Activated B cell treated with CpG ODN at 0.5 μM for 24 hours (primary cell): ENCODE measurements around the gene WDR75. TPM values are rescaled to one million over a fixed set of nuclear protein-coding genes. Genes with fewer than 3 reads are reported as not detected.
"Not testable (repeated sequence)": the region's sequence is repeated elsewhere in the genome, so short reads cannot be mapped to it uniquely, and the experiment has no call there.

Experiments
- ATAC-seq: fragments of 200-7000 bp; cut with Tn5 transposase; one replicate; pipeline ENCODE4 v1.10.0; 2021; ENCODE audit warnings: low read depth, mild to moderate bottlenecking, moderate library complexity
- CTCF ChIA-PET: fragments of 350-600 bp; sonication (Branson Sonifier 250); formaldehyde crosslinking; loops from one replicate; lab custom pipeline; 2021; ENCODE audit warnings: antibody characterized with exemption; lab: Charles Lee
- POLR2A ChIA-PET: fragments of 350-600 bp; sonication (Branson Sonifier 250); formaldehyde crosslinking; loops from one replicate; lab custom pipeline; 2021; ENCODE audit warnings: antibody characterized with exemption; lab: Charles Lee
- DNase-seq: peaks from one replicate; pipeline ENCODE4 v3.0.0; 2022
- H3K27ac Mint-ChIP-seq: one replicate; pipeline ENCODE4 v1.8.0; 2020; ENCODE audit warnings: mixed read lengths
- H3K27me3 Mint-ChIP-seq: one replicate; pipeline ENCODE4 v1.8.0; 2021; ENCODE audit warnings: mixed read lengths
- H3K36me3 Mint-ChIP-seq: one replicate; pipeline ENCODE4 v1.8.0; 2021; ENCODE audit warnings: low read depth, mixed read lengths
- H3K4me1 Mint-ChIP-seq: one replicate; pipeline ENCODE4 v1.8.0; 2021; ENCODE audit warnings: mixed read lengths
- H3K4me3 Mint-ChIP-seq: one replicate; pipeline ENCODE4 v1.8.0; 2020; ENCODE audit warnings: mild to moderate bottlenecking, mixed read lengths
- H3K9me3 Mint-ChIP-seq: one replicate; pipeline ENCODE4 v1.8.0; 2020; ENCODE audit warnings: mixed read lengths
- intact Hi-C: fragments of 100-400 bp; cut with micrococcal nuclease; formaldehyde crosslinking; loops from one replicate; pipeline ENCODE4 v1.15.1; 2024
- total RNA-seq: library from RNA; stranded (reverse); gene quantifications from 2 replicates; pipeline ENCODE4 v1.2.3, GENCODE V29; 2022
- TF ChIP-seq, protein P1 (sequence below): fragments of 200-600 bp; IDR thresholded peaks from one replicate; pipeline ENCODE4 v1.8.0; 2022; ENCODE audit warnings: antibody characterized with exemption, mild to moderate bottlenecking

The WDR75 gene
- total RNA-seq, 1 donor from 2014 or later = 61.2 TPM

- DNase-seq (no peak), ATAC-seq (no peak)
- POLR2A ChIA-PET = no interaction called here
- TF ChIP-seq, protein P1, sequence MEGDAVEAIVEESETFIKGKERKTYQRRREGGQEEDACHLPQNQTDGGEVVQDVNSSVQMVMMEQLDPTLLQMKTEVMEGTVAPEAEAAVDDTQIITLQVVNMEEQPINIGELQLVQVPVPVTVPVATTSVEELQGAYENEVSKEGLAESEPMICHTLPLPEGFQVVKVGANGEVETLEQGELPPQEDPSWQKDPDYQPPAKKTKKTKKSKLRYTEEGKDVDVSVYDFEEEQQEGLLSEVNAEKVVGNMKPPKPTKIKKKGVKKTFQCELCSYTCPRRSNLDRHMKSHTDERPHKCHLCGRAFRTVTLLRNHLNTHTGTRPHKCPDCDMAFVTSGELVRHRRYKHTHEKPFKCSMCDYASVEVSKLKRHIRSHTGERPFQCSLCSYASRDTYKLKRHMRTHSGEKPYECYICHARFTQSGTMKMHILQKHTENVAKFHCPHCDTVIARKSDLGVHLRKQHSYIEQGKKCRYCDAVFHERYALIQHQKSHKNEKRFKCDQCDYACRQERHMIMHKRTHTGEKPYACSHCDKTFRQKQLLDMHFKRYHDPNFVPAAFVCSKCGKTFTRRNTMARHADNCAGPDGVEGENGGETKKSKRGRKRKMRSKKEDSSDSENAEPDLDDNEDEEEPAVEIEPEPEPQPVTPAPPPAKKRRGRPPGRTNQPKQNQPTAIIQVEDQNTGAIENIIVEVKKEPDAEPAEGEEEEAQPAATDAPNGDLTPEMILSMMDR = no peak
- Mint-ChIP-seq H3K27ac (no peak overlapping the region), H3K4me3 (no peak overlapping the region), H3K36me3 (peaks cover 94% of the 10 kb centered on the region), H3K27me3 (no peaks in the 10 kb centered on the region), H3K9me3 (no peaks in the 10 kb centered on the region), H3K4me1 (peaks cover 20% of the 10 kb centered on the region)
- intact Hi-C loops = no loop called here
- CTCF ChIA-PET = no interaction called here
Observed at GRCh38 chr2:189467160-189467559, 25.9 kb downstream of the WDR75 start.

GRCh38 chr2:189467593-189467992, 26.3 kb downstream of the WDR75 start:
- H3K36me3 Mint-ChIP-seq = peaks cover 93% of the 10 kb centered on the region
- H3K4me3 Mint-ChIP-seq = no peak overlapping the region
- H3K27me3 Mint-ChIP-seq = no peaks in the 10 kb centered on the region
- ChIA-PET POLR2A (no interaction called here), CTCF (no interaction called here)
- H3K27ac Mint-ChIP-seq = no peak overlapping the region
- ATAC-seq (no peak), DNase-seq (no peak)
- peaks cover 20% of the 10 kb centered on the region for H3K4me1 Mint-ChIP-seq
- TF ChIP-seq, protein P1 = no peak
- no peaks in the 10 kb centered on the region for H3K9me3 Mint-ChIP-seq
- intact Hi-C loops = no loop called here

DNA sequence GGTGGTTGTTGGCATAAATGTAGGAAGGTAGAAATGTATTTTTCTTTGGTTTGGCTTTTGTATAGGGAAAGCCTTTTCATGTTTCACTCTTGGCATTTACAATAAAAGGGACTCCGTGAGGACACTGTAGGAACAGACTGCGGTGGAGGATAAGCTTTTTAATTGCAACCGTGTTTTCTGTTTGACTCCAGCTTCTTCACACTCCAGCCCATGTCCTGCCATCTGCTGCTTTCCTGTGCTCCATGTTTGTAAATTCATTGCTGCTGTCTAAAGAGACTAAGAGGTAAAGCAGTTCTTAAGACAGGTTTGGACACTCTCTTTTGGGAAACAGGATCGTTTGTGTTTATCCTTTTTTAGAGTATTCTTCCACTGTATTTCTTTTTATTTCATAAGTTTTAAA, 33.3 kb downstream of the WDR75 start:
- Mint-ChIP-seq H3K4me3 (no peak overlapping the region), H3K27ac (no peak overlapping the region), H3K36me3 (peaks cover 72% of the 10 kb centered on the region), H3K4me1 (no peaks in the 10 kb centered on the region), H3K9me3 (no peaks in the 10 kb centered on the region), H3K27me3 (no peaks in the 10 kb centered on the region)
- DNase-seq (no peak), ATAC-seq (no peak)
- POLR2A ChIA-PET = no interaction called here
- CTCF ChIA-PET = no interaction called here
- intact Hi-C loops = no loop called here
- TF ChIP-seq, protein P1 = no peak

GRCh38 chr2:189477756-189478155, 36.5 kb downstream of the WDR75 start:
- no peak for DNase-seq
- Mint-ChIP-seq H3K9me3 (no peaks in the 10 kb centered on the region), H3K27ac (no peak overlapping the region), H3K27me3 (no peaks in the 10 kb centered on the region), H3K36me3 (peaks cover 44% of the 10 kb centered on the region), H3K4me1 (no peaks in the 10 kb centered on the region), H3K4me3 (no peak overlapping the region)
- ChIA-PET CTCF (no interaction called here), POLR2A (no interaction called here)
- intact Hi-C loops = no loop called here
- TF ChIP-seq, protein P1 = no peak
- no peak for ATAC-seq

DNA sequence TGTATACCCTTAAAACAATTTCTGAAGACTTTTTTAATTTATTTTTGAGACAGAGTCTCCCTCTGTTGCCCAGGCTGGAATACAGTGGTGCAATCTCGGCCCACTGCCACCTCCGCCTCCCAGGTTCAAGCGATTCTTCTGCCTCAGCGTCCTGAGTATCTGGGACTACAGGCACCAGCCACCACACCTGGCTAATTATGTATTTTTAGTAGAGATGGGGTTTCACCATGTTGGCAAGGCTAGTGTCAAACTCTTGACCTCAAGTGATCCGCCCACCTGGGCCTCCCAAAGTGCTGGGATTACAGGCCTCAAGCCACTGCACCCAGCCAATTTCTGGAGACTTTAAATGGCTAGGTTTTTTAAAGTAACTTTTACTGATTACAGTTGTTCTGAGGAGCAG, 37.0 kb downstream of the WDR75 start:
- H3K27ac Mint-ChIP-seq, H3K27me3 Mint-ChIP-seq, CTCF ChIA-PET, DNase-seq, POLR2A ChIA-PET, H3K4me3 Mint-ChIP-seq, H3K9me3 Mint-ChIP-seq, ATAC-seq, H3K4me1 Mint-ChIP-seq, intact Hi-C loops: not testable (repeated sequence)
- peaks cover 38% of the 10 kb centered on the region for H3K36me3 Mint-ChIP-seq

GRCh38 chr2:189481071-189481470, 39.8 kb downstream of the WDR75 start:
- DNase-seq = no peak
- no peaks in the 10 kb centered on the region for H3K4me1 Mint-ChIP-seq
- ChIA-PET CTCF (no interaction called here), POLR2A (no interaction called here)
- H3K27me3 Mint-ChIP-seq = no peaks in the 10 kb centered on the region
- no peak overlapping the region for H3K4me3 Mint-ChIP-seq
- TF ChIP-seq, protein P1 = no peak
- intact Hi-C loops = no loop called here
- ATAC-seq = no peak
- H3K36me3 Mint-ChIP-seq = peaks cover 13% of the 10 kb centered on the region
- no peaks in the 10 kb centered on the region for H3K9me3 Mint-ChIP-seq
- H3K27ac Mint-ChIP-seq = no peak overlapping the region
